AG08395 (cell line): ENCODE results near the gene SS18.

ENCODE experiments used
- DNase-seq: peaks from one replicate; pipeline ENCODE4 v3.0.0; 2012; ENCODE audit warnings: mixed read lengths, low spot score

SS18 gene

GRCh38 chr18:26002375-26002910 is 88.0 kb downstream of the SS18 start:
- no peak for DNase-seq

GRCh38 chr18:25998461-25998860 is 92.0 kb downstream of the SS18 start:
- no peak for DNase-seq

GRCh38 chr18:25992566-25992965 is 97.8 kb downstream of the SS18 start:
- no peak for DNase-seq

GRCh38 chr18:25990473-25990872 is 99.9 kb downstream of the SS18 start:
- no peak for DNase-seq

GRCh38 chr18:25985707-25986394 is 104.6 kb downstream of the SS18 start:
- DNase-seq: no peak

- DNase-seq: no peak
These were observed 106.7 kb downstream of the SS18 start for GRCh38 chr18:25983730-25984129.

- no peak for DNase-seq
These were observed 107.5 kb downstream of the SS18 start for GRCh38 chr18:25982961-25983360.

GRCh38 chr18:25982153-25982552 is 108.3 kb downstream of the SS18 start:
- DNase-seq: no peak

GRCh38 chr18:25979369-25980040 is 110.9 kb downstream of the SS18 start:
- no peak for DNase-seq

- no peak for DNase-seq
These were observed 113.9 kb downstream of the SS18 start for GRCh38 chr18:25976554-25976953.

- no peak for DNase-seq
These were observed 115.8 kb downstream of the SS18 start for GRCh38 chr18:25974630-25975077.
